ENCODE results near the gene PTPRF.

DNA sequence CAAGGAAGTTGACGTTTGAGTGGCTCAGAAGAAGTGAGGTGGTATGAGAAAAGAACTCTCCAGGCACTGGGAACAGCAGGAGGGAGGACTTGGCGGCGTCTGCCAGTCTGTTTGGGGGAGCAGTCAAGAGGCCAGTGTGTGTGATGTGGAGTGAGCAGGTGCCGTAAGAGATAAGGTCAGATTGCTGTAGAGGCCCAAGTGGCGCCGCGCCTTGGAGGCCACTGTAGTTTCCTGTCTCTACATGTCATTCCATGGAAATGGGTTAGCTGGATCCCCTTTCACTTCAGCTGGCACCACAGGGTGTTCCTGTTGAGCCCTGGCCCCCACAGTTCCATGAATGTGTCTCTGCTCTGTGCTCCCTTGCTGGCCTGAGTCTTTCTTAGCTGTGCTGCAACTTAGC is 35.5 kb upstream of the PTPRF start:
- TF ChIP-seq POLR2A (IDR thresholded peaks at IDR 0.05) = no peak
- TF ChIP-seq, protein P1, sequence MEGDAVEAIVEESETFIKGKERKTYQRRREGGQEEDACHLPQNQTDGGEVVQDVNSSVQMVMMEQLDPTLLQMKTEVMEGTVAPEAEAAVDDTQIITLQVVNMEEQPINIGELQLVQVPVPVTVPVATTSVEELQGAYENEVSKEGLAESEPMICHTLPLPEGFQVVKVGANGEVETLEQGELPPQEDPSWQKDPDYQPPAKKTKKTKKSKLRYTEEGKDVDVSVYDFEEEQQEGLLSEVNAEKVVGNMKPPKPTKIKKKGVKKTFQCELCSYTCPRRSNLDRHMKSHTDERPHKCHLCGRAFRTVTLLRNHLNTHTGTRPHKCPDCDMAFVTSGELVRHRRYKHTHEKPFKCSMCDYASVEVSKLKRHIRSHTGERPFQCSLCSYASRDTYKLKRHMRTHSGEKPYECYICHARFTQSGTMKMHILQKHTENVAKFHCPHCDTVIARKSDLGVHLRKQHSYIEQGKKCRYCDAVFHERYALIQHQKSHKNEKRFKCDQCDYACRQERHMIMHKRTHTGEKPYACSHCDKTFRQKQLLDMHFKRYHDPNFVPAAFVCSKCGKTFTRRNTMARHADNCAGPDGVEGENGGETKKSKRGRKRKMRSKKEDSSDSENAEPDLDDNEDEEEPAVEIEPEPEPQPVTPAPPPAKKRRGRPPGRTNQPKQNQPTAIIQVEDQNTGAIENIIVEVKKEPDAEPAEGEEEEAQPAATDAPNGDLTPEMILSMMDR (IDR thresholded peaks at IDR 0.05) = no peak
